Keratinocyte (primary cell): ENCODE data around the gene IL11.

ENCODE experiments used
- CTCF ChIP-seq, 3 experiments: IDR thresholded peaks in 1 of 3; conservative IDR thresholded peaks in 1 of 3; optimal IDR thresholded peaks in 1 of 3; 2 replicates in 2 of 3; 3 replicates in 1 of 3; pipeline versions ENCODE3 to v1.5.1; 2011; ENCODE audit warnings: low read length in 3 of 3, mild to moderate bottlenecking in 3 of 3, moderate library complexity in 2 of 3, control low read depth in 1 of 3, inconsistent platforms in 1 of 3; ENCODE audit not compliant: insufficient read depth in 2 of 3; ENCODE audit errors: extremely low read depth in 1 of 3
- EZH2 ChIP-seq: IDR thresholded peaks from one replicate; pipeline ENCODE4 v1.6.1; 2012; ENCODE audit warnings: inconsistent platforms, mild to moderate bottlenecking, low read length, moderate library complexity

- TF ChIP-seq CTCF (optimal IDR thresholded peaks at IDR 0.05 in 1 of 3, IDR thresholded peaks at IDR 0.05 in 1 of 3, conservative IDR thresholded peaks at IDR 0.05 in 1 of 3; ENCODE audit: extremely low read depth in 1 of 3, insufficient read depth in 2 of 3, low read length in 3 of 3) = no peak
- no peak for TF ChIP-seq EZH2
Measured at GRCh38 chr19:55419624-55420236, 49.5 kb upstream of the IL11 start.
